ENCODE measurements around the gene BCL7A. TPM values are rescaled to one million over a fixed set of nuclear protein-coding genes. Genes with fewer than 3 reads are reported as not detected.

Gene BCL7A
- total RNA-seq (2021; fragmentation: NEBNext Ultra II Directional; extraction: Animal tissue kit (Norgen Biotek cat#: 25700)) = 1 to 10 TPM; 2.6 to 3.8 (median 3.4) TPM
- long read RNA-seq, partial matches to known transcripts = 0 of 2 reads
- long read RNA-seq, other reads (novel, unspliced or antisense) = 0 of 2 reads

- peak; percentile 73 for DNase-seq
- peaks cover 14% of the 10 kb centered on the region for H3K4me1 Mint-ChIP-seq (ENCODE audit: low read depth)
- H3K36me3 Mint-ChIP-seq (ENCODE audit: low read depth) = peaks cover 11% of the 10 kb centered on the region
- H3K4me3 Mint-ChIP-seq = peak within 1 kb of the TSS; percentile 91
- TF ChIP-seq CTCF (IDR thresholded peaks at IDR 0.05) = no peak
- H3K27me3 Mint-ChIP-seq (ENCODE audit: insufficient read depth) = peaks cover 5% of the 10 kb centered on the region
- H3K27ac Mint-ChIP-seq = peak within 1 kb of the TSS; percentile 91
- peaks cover 20% of the 10 kb centered on the region for H3K9me3 Mint-ChIP-seq
Measured at GRCh38 chr12:122021822-122022392, at the start of gene BCL7A. Gene BCL7A (plus strand): TSS chr12:122021884. CDS start chr12:122022092, 208 bp downstream.

GRCh38 chr12:121974026-121974985, 47.4 kb upstream of the BCL7A start:
- DNase-seq = no peak
- TF ChIP-seq CTCF (IDR thresholded peaks at IDR 0.05) = no peak
- Mint-ChIP-seq H3K9me3 (peaks cover 12% of the 10 kb centered on the region), H3K27me3 (ENCODE audit: insufficient read depth) (no peaks in the 10 kb centered on the region), H3K4me1 (ENCODE audit: low read depth) (no peaks in the 10 kb centered on the region), H3K36me3 (ENCODE audit: low read depth) (peaks cover 43% of the 10 kb centered on the region), H3K27ac (no peak overlapping the region), H3K4me3 (no peak overlapping the region)

GRCh38 chr12:121975021-121975420, 46.7 kb upstream of the BCL7A start:
- peaks cover 2% of the 10 kb centered on the region; the same call in 1 of the 2 replicates for H3K27me3 Mint-ChIP-seq (ENCODE audit: insufficient read depth)
- H3K4me1 Mint-ChIP-seq (ENCODE audit: low read depth) = no peaks in the 10 kb centered on the region
- peaks cover 12% of the 10 kb centered on the region for H3K9me3 Mint-ChIP-seq
- no peak for TF ChIP-seq CTCF (IDR thresholded peaks at IDR 0.05)
- DNase-seq = no peak
- no peak overlapping the region for H3K27ac Mint-ChIP-seq
- H3K36me3 Mint-ChIP-seq (ENCODE audit: low read depth) = peaks cover 36% of the 10 kb centered on the region
- H3K4me3 Mint-ChIP-seq = no peak overlapping the region

GRCh38 chr12:121976950-121977349, 44.7 kb upstream of the BCL7A start:
- no peak for TF ChIP-seq CTCF (IDR thresholded peaks at IDR 0.05)
- Mint-ChIP-seq H3K4me3 (no peak overlapping the region), H3K4me1 (ENCODE audit: low read depth) (no peaks in the 10 kb centered on the region), H3K27me3 (ENCODE audit: insufficient read depth) (peaks cover 2% of the 10 kb centered on the region; the same call in 1 of the 2 replicates), H3K9me3 (peaks cover 12% of the 10 kb centered on the region), H3K36me3 (ENCODE audit: low read depth) (peaks cover 23% of the 10 kb centered on the region), H3K27ac (no peak overlapping the region)
- no peak for DNase-seq

GRCh38 chr12:121980191-121980891, 41.3 kb upstream of the BCL7A start:
- no peak for TF ChIP-seq CTCF (IDR thresholded peaks at IDR 0.05)
- H3K36me3 Mint-ChIP-seq (ENCODE audit: low read depth) = no peaks in the 10 kb centered on the region
- H3K27ac Mint-ChIP-seq = no peak overlapping the region
- DNase-seq = no peak
- H3K27me3 Mint-ChIP-seq (ENCODE audit: insufficient read depth) = peaks cover 2% of the 10 kb centered on the region; the same call in 1 of the 2 replicates
- H3K9me3 Mint-ChIP-seq = no peaks in the 10 kb centered on the region
- H3K4me3 Mint-ChIP-seq = no peak overlapping the region
- no peaks in the 10 kb centered on the region for H3K4me1 Mint-ChIP-seq (ENCODE audit: low read depth)

Data from HFFc6 (cell line).